Natural killer cell treated with Interleukin-12 subunit alpha and Interleukin-12 subunit beta and Interleukin-15 and Interleukin-18, amount 100 ng/mL, for 72 hours (primary cell): Measurements from ENCODE around the gene KRTAP10-9. TPM values are rescaled to one million over a fixed set of nuclear protein-coding genes. Genes with fewer than 3 reads are reported as not detected.
A peak's percentile ranks its signal among the peaks of the same experiment; 100 is the strongest.
"Not testable (repeated sequence)": the region's sequence is repeated elsewhere in the genome, so short reads cannot be mapped to it uniquely, and the experiment has no call there.

Experiments
- ATAC-seq, 2 donors: fragments of 150-1000 bp; cut with Tn5 transposase in 1 of 2; sonication (Bioruptor Pico), chemical (Tn5 transposase) in 1 of 2; 2 replicates each; pipeline ENCODE4 v1.10.0; 2021
- DNase-seq: peaks from one replicate; pipeline ENCODE4 v3.0.0; 2022; ENCODE audit warnings: low spot score
- H3K27ac Mint-ChIP-seq, 2 donors: 1 replicate in 1 of 2; 2 replicates in 1 of 2; pipeline ENCODE4 v1.8.0; 2022; ENCODE audit warnings: mixed read lengths in 2 of 2, mild to moderate bottlenecking in 1 of 2, moderate library complexity in 1 of 2
- H3K27me3 Mint-ChIP-seq, 2 donors: 1 replicate in 1 of 2; 2 replicates in 1 of 2; pipeline ENCODE4 v1.8.0; 2022; ENCODE audit warnings: mixed read lengths in 2 of 2
- H3K36me3 Mint-ChIP-seq: one replicate; pipeline ENCODE4 v1.8.0; 2022; ENCODE audit warnings: mixed read lengths
- H3K4me1 Mint-ChIP-seq, 2 donors: 1 replicate in 1 of 2; 2 replicates in 1 of 2; pipeline ENCODE4 v1.8.0; 2022; ENCODE audit warnings: low read depth in 2 of 2, mixed read lengths in 2 of 2, mild to moderate bottlenecking in 1 of 2
- H3K4me3 Mint-ChIP-seq: one replicate; pipeline ENCODE4 v1.8.0; 2022; ENCODE audit warnings: mixed read lengths
- H3K9me3 Mint-ChIP-seq: 2 replicates; pipeline ENCODE4 v1.8.0; 2022; ENCODE audit warnings: mixed read lengths
- total RNA-seq, 2 donors: library from RNA; stranded (reverse); gene quantifications; one replicate each; pipeline ENCODE4 v1.2.3, GENCODE V29; 2022

Gene KRTAP10-9
- total RNA-seq, 2 donors from 2014 or later: not detected

DNA sequence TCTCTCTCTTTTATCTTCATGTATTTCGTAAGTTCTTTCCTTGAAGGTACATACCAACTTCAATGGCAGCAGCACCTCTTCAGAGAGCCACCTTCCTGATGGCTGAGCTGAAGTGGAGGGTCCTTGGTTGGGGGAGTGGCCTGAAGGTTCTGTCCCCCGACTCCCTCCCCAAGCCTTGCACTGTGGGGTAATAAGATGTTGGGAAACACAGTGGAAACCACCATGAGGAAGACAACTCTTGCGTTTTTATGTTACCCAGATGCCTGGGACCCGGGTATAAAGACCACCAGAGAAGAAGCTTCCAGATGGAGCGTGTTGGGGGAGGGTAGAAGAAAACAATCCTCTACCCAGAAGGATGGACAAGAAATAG lies 31.6 kb downstream of the KRTAP10-9 start:
- Mint-ChIP-seq H3K27me3 (peaks cover 0 to 6% of the 10 kb centered on the region in 2 donors), H3K27ac (peak overlapping the region; percentile 69 to 75), H3K9me3 (peaks cover 12% of the 10 kb centered on the region), H3K36me3 (peaks cover 17% of the 10 kb centered on the region), H3K4me3 (peak overlapping the region; percentile 80), H3K4me1 (peaks cover 34 to 47% of the 10 kb centered on the region in 2 donors)
- ATAC-seq (no peak), DNase-seq (no peak)

DNA sequence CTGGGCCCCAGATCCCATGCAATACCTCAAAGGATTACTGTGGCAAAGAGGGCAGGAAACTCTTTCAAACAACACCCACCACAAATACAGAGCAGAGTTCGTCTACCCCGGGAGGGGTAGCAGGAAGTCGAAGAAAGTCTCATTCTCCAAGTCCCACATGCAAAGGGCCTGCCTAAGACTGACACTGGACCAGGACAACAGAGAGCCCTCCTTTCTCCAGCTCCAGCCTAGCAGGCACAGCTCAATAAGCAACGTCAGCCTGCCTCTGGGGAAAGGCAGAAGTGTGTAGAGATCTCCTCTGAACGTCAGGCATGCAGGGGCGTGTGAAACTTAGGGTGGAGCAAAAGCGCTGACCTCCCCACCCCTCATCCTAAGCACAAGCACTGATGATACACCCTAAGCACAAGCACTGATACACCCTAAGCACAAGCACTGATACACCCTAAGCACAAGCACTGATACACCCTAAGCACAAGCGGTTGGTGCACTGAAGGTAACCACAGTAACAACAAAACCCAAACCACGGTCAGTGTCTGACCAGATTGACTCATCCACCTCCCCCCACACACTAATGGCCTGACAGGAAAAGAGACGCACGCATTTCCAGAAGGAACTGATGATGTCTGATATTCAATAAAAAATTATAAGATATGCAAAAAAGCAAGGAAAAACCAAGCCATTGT lies 32.2 kb downstream of the KRTAP10-9 start:
- peaks cover 34 to 47% of the 10 kb centered on the region in 2 donors for H3K4me1 Mint-ChIP-seq
- H3K27me3 Mint-ChIP-seq: peaks cover 0 to 6% of the 10 kb centered on the region in 2 donors
- peaks cover 12% of the 10 kb centered on the region for H3K9me3 Mint-ChIP-seq
- peak; percentile 65 to 66 for ATAC-seq
- H3K4me3 Mint-ChIP-seq: peak overlapping the region; percentile 80
- H3K36me3 Mint-ChIP-seq: peaks cover 17% of the 10 kb centered on the region
- no peak for DNase-seq
- H3K27ac Mint-ChIP-seq: peak overlapping the region; percentile 69 to 75

DNA sequence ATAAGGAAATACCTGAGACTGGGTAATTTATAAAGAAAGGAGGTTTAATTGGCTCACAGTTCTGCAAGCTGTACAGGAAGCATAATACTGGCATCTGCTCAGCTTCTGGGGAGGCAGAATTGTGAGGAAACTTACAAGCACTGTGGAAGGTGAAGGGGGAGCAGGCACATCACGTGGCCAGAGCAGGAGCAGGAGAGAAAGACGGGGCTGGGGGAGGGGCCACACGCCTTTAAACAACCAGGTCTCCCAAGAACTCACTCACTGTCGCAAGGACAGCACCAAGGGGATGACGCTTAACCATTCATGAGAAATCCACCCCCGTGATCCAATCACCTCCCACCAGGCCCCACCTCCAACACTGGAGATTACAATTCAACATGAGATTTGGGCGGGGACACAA lies 34.7 kb downstream of the KRTAP10-9 start:
- H3K36me3 Mint-ChIP-seq, H3K9me3 Mint-ChIP-seq, H3K4me3 Mint-ChIP-seq, ATAC-seq, DNase-seq, H3K27ac Mint-ChIP-seq: not testable (repeated sequence)
- peaks cover 34 to 36% of the 10 kb centered on the region in 2 donors for H3K4me1 Mint-ChIP-seq
- peaks cover 0 to 14% of the 10 kb centered on the region in 2 donors for H3K27me3 Mint-ChIP-seq

DNA sequence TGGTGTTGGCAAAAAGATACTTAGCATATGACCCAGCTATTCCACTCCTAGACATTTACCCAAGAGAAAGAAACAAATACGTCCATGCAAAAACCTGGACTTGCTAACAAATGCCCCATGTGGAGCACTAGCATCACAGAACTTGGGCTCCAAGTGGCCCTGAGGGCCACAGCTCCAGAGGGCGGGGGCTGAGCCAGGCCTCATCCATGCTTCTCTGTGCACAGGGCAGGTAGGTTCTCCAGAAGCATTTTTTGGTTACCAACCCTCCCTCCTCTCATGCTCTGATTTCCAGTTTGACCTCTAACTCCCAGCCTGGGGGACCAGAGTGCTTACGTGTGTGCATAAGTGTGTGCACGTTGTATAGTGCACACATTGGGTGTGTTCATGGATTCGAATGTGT lies 37.8 kb downstream of the KRTAP10-9 start:
- H3K27ac Mint-ChIP-seq: no peak overlapping the region
- H3K36me3 Mint-ChIP-seq: peaks cover 4% of the 10 kb centered on the region
- DNase-seq (no peak), ATAC-seq (no peak)
- H3K4me1 Mint-ChIP-seq: peaks cover 3 to 5% of the 10 kb centered on the region in 2 donors
- peaks cover 17 to 22% of the 10 kb centered on the region in 2 donors for H3K27me3 Mint-ChIP-seq
- no peaks in the 10 kb centered on the region for H3K9me3 Mint-ChIP-seq
- no peak overlapping the region for H3K4me3 Mint-ChIP-seq

DNA sequence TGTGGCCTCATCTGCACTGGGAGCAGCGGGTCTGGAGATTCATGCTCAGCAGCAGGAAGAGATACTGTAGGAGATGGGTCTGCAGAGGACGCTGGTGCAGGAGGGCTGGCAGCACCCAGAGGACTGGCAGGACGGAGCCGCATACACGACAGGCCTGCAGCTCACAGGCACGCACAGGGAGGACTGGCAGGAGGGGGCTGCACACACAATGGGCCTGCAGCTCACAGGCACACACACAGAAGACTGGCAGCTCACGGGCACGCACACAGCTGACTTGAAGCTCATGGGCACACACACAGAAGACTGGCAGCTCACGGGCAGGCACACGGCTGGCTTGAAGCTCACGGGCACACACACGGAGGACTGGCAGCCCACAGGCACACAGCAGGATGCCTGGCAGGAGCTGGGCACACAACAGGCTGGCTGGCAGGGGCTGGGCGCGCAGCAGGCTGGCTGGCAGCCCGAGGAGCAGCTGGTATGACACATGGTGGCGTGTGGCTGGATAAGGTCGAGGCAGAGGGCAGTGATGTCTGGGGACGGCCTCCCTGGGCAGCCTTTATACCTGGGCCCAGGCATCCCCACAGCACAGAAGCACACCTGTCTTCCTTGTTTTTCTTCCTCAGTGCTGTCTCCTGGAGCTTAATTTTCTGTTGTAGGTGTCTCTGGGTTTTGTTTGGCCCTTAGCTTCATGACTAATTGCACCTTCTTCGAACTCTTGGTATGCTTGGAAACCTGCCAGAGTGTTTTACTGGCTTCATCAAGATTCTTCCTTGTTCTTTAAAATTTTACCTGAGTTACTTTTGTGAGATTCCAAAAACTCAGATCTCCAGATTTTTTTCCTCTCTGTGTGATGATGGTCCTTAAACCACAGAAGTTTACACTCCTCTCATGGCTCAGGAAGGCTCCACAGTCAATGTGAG lies 39.8 kb downstream of the KRTAP10-9 start, which contains the start of gene KRTAP12-2:
Gene KRTAP12-2 (minus strand): TSS at position 527 of the 920 bp plus-strand sequence. CDS start 41 bp downstream, at position 486.
- no peak within 1 kb of the TSS for H3K4me3 Mint-ChIP-seq
- H3K27ac Mint-ChIP-seq: no peak within 1 kb of the TSS
- ATAC-seq (peak; percentile 6 to 33), DNase-seq (no peak)
- H3K4me1 Mint-ChIP-seq: no peaks in the 10 kb centered on the region
- peaks cover 17 to 20% of the 10 kb centered on the region in 2 donors for H3K27me3 Mint-ChIP-seq
- peaks cover 5% of the 10 kb centered on the region for H3K36me3 Mint-ChIP-seq
- no peaks in the 10 kb centered on the region for H3K9me3 Mint-ChIP-seq

DNA sequence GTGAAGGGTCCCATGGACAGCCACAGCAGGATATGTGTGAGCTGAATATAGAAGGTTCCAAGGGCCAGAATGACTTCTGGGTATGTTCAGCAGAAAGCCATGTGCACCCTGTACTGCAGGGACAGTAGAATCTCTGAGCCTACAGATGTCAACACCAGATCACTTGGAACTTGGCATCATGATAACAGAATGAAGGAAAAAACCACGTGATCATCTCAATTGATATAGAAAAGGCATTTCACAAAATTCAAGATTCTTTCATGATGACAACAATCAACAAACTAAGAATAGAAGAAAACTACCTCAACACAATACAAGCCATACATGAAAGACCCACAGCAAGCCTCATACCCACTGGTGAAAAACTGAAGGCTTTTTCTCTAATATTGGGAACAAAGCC lies 40.7 kb downstream of the KRTAP10-9 start:
- H3K27ac Mint-ChIP-seq: no peak overlapping the region
- H3K36me3 Mint-ChIP-seq: peaks cover 9% of the 10 kb centered on the region
- no peak overlapping the region for H3K4me3 Mint-ChIP-seq
- DNase-seq (no peak), ATAC-seq (no peak)
- H3K4me1 Mint-ChIP-seq: no peaks in the 10 kb centered on the region
- H3K27me3 Mint-ChIP-seq: peaks cover 16 to 17% of the 10 kb centered on the region in 2 donors
- H3K9me3 Mint-ChIP-seq: no peaks in the 10 kb centered on the region

DNA sequence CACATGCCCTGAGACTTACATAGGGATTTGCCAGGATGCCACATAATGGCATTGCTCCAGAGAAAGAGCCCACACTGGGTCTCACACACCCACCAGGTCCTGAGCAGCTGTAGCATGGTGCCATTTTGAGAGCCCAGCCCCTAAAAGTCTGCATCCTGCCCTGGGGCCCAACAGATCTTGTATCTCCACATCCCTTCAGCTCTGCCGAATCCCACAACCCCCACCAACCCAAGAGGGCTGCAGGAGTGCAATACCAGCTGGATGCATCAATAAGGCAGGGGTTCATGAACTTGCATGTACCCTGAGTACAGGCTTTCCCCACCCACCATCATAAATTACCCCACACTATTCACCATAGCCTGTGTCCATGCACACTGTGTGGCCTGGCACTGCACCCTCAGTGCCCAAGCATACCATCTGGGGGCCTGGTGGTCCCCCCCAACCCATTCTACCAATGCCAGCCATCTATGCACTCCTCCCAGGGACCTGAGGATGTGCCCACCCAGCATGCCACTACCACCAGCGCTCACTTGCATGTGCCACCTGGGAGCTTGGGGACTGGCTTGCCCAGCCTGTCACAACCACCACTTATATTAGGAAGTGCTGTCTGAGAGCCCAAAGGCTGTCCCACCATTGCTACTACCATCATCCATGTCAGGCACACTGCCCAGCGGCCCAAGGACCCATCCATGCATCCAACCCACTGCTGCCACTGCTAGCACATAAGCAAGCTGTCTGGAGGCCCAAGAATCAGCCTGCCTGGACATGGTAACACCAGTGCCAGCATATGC lies 43.9 kb downstream of the KRTAP10-9 start:
- no peak overlapping the region for H3K27ac Mint-ChIP-seq
- H3K4me1 Mint-ChIP-seq: no peaks in the 10 kb centered on the region
- H3K4me3 Mint-ChIP-seq: no peak overlapping the region
- DNase-seq (no peak), ATAC-seq (no peak)
- peaks cover 16% of the 10 kb centered on the region for H3K36me3 Mint-ChIP-seq
- H3K27me3 Mint-ChIP-seq: peaks cover 14 to 17% of the 10 kb centered on the region in 2 donors
- peaks cover 4% of the 10 kb centered on the region for H3K9me3 Mint-ChIP-seq

DNA sequence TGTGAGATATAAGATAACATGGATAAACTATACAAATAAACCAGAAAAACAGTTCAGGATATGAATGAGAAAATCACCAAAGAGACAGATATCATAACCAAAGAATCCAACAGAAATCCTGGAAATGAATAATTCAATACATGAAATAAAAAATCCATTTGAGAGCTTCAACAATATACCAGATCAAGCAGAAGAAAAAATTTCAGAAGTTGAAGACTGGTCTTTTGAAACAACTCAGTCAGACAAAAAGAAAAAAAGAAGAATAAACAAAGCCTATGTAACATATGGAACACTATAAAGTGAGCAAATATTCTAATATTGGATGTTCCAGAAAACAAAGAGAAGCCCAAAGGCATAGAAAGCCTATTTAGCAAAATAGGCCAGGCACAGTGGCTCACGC lies 45.0 kb downstream of the KRTAP10-9 start:
- Mint-ChIP-seq H3K9me3 (peaks cover 4% of the 10 kb centered on the region), H3K4me1 (no peaks in the 10 kb centered on the region), H3K27ac (no peak overlapping the region), H3K4me3 (no peak overlapping the region), H3K36me3 (peaks cover 16% of the 10 kb centered on the region), H3K27me3 (peaks cover 12 to 17% of the 10 kb centered on the region in 2 donors)
- DNase-seq (no peak), ATAC-seq (no peak)

DNA sequence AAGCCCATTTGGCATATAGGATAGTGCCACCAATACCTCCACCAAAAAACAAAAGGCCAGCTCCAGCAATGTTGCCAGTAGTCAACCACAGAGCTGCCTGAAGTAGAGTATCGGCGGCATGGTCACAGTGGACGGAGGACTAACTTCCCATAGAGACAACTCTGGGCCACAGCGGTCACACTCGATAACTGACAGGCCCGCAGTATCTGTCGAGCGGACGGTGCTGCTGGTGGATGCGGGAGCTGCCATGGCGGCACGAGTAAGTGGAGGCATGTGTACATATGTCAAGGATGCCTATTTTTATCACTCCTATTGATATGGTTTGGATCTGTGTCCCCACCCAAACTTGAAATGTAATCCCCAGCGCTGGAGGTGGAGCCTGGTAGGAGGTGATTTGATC lies 51.0 kb downstream of the KRTAP10-9 start:
- ATAC-seq: no peak
- Mint-ChIP-seq H3K4me1 (no peaks in the 10 kb centered on the region), H3K9me3 (peaks cover 2% of the 10 kb centered on the region), H3K4me3 (no peak overlapping the region), H3K36me3 (peaks cover 3% of the 10 kb centered on the region), H3K27me3 (peaks cover 11 to 25% of the 10 kb centered on the region in 2 donors), H3K27ac (no peak overlapping the region)
- DNase-seq: no peak

Other genes starting within 250 kb of the KRTAP10-9 start
- gene LRRC3, start 171.6 kb upstream of the KRTAP10-9 start, total RNA-seq: under 1 TPM; 0.45 to 0.88 TPM
- gene KRTAP10-1, start 86.9 kb upstream of the KRTAP10-9 start, total RNA-seq: not detected
- gene KRTAP10-2, start 75.6 kb upstream of the KRTAP10-9 start, total RNA-seq: not detected
- gene KRTAP10-3, start 68.3 kb upstream of the KRTAP10-9 start, total RNA-seq: not detected
- gene KRTAP10-4, start 53.4 kb upstream of the KRTAP10-9 start, total RNA-seq: not detected
- gene KRTAP10-5, start 46.5 kb upstream of the KRTAP10-9 start, total RNA-seq: not detected
- not detected for gene KRTAP10-6, start 34.6 kb upstream of the KRTAP10-9 start, total RNA-seq
- not detected for gene KRTAP10-7, start 26.5 kb upstream of the KRTAP10-9 start, total RNA-seq
- not detected for gene KRTAP10-8, start 15.0 kb upstream of the KRTAP10-9 start, total RNA-seq
- not detected for gene KRTAP10-10, start 10.3 kb downstream of the KRTAP10-9 start, total RNA-seq
- not detected for gene KRTAP10-11, start 19.3 kb downstream of the KRTAP10-9 start, total RNA-seq
- not detected for gene KRTAP12-4, start 27.6 kb downstream of the KRTAP10-9 start, total RNA-seq
- not detected for gene KRTAP12-3, start 30.8 kb downstream of the KRTAP10-9 start, total RNA-seq
- gene KRTAP12-2, start 39.8 kb downstream of the KRTAP10-9 start, total RNA-seq: not detected
- not detected for gene KRTAP12-1, start 55.1 kb downstream of the KRTAP10-9 start, total RNA-seq
- gene KRTAP10-12, start 70.1 kb downstream of the KRTAP10-9 start, total RNA-seq: not detected
- not detected for gene TSPEAR, start 84.5 kb downstream of the KRTAP10-9 start, total RNA-seq
- 100 to 1,000 TPM in 1 of 2 donors, 10 to 100 TPM in 1; 89.7 to 164 TPM for gene UBE2G2, start 174.7 kb downstream of the KRTAP10-9 start, total RNA-seq
- 10 to 100 TPM; 50.1 to 53.9 TPM for gene SUMO3, start 191.0 kb downstream of the KRTAP10-9 start, total RNA-seq
- 10 to 100 TPM; 69.4 to 81.7 TPM for gene PTTG1IP, start 246.6 kb downstream of the KRTAP10-9 start, total RNA-seq